ENCODE results near the gene ZNF155. TPM values are rescaled to one million over a fixed set of nuclear protein-coding genes. Genes with fewer than 3 reads are reported as not detected.

The ZNF155 gene
- total RNA-seq, 1 experiment from 2014 or later: 4.2 TPM

DNA sequence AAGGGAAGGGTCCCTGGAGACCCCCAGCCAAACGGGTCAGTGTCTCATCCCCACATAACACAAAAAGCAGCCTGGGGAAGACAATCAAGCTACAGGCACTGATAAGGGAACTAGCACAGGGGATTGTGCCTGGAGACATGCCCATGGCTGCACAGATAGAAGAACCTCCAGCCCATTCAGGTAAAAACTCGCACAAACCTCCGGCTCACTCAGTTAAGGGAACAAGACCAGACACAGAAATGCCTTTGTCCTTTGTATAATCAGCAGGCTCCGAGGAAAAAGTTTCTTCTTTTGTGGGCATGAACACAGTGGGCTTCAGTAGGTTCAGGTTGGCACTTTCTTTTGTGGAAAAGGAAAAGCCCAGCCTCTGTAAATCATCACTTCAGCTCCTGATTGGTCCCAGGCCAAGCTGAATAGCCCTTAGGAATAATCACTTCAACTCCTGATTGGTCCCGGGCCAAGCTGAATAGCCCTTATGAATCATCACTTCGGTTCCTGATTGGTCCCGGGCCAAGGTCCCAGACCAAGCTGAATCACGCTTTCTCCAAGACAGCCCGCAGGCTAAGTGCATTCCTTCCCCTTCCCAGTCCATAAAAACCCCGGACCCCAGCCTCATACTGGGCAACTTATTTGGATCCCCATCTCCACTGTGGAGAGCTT lies 13.8 kb downstream of the ZNF155 start:
- H3K36me3 Mint-ChIP-seq (ENCODE audit: insufficient read depth, unreplicated experiment): peaks cover 32% of the 10 kb centered on the region
- ChIA-PET CTCF (no interaction called here), POLR2A (interaction anchor here (0.6 kb wide), 1 partner anchor 118 kb away, joined by 3 read pairs; no protein-coding TSS in a partner anchor)
- no peaks in the 10 kb centered on the region for H3K27me3 Mint-ChIP-seq (ENCODE audit: insufficient read depth, unreplicated experiment)
- TF ChIP-seq, protein P1, sequence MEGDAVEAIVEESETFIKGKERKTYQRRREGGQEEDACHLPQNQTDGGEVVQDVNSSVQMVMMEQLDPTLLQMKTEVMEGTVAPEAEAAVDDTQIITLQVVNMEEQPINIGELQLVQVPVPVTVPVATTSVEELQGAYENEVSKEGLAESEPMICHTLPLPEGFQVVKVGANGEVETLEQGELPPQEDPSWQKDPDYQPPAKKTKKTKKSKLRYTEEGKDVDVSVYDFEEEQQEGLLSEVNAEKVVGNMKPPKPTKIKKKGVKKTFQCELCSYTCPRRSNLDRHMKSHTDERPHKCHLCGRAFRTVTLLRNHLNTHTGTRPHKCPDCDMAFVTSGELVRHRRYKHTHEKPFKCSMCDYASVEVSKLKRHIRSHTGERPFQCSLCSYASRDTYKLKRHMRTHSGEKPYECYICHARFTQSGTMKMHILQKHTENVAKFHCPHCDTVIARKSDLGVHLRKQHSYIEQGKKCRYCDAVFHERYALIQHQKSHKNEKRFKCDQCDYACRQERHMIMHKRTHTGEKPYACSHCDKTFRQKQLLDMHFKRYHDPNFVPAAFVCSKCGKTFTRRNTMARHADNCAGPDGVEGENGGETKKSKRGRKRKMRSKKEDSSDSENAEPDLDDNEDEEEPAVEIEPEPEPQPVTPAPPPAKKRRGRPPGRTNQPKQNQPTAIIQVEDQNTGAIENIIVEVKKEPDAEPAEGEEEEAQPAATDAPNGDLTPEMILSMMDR (IDR thresholded peaks at IDR 0.05; ENCODE audit: unreplicated experiment): no peak
- BruUV-seq (replicated peaks): no TSS peak
- no peak overlapping the region for H3K27ac Mint-ChIP-seq (ENCODE audit: low read depth, unreplicated experiment)
- H3K4me3 Mint-ChIP-seq (ENCODE audit: unreplicated experiment): no peak overlapping the region
- DNase-seq (ENCODE audit: unreplicated experiment): peak; percentile 45
- intact Hi-C loops (cut with micrococcal nuclease): no loop called here
- peaks cover 23% of the 10 kb centered on the region for H3K9me3 Mint-ChIP-seq (ENCODE audit: unreplicated experiment)
- H3K4me1 Mint-ChIP-seq (ENCODE audit: insufficient read depth, unreplicated experiment): peaks cover 9% of the 10 kb centered on the region

DNA sequence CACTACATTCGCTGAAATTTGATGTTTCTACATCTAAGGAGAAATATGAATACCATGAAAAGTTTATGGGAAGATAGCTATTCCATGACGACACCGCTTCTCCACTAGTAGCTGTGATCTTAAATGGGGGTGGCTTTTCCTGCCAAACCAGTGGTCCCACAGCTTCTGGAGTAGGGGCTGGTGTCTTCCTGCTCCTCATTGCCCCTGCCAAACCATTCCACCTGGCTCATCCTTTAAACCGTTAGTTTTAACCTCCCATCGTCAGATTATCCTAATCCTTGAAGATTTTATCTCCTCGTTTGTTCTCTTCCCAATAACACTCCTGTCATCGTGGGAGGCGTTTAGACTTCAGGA lies 18.2 kb downstream of the ZNF155 start:
- Mint-ChIP-seq H3K27ac (ENCODE audit: low read depth, unreplicated experiment) (peak overlapping the region; percentile 90), H3K27me3 (ENCODE audit: insufficient read depth, unreplicated experiment) (no peaks in the 10 kb centered on the region), H3K4me1 (ENCODE audit: insufficient read depth, unreplicated experiment) (peaks cover 14% of the 10 kb centered on the region), H3K36me3 (ENCODE audit: insufficient read depth, unreplicated experiment) (peaks cover 8% of the 10 kb centered on the region), H3K9me3 (ENCODE audit: unreplicated experiment) (peaks cover 15% of the 10 kb centered on the region), H3K4me3 (ENCODE audit: unreplicated experiment) (peak overlapping the region; percentile 84)
- TF ChIP-seq, protein P1 (IDR thresholded peaks at IDR 0.05; ENCODE audit: unreplicated experiment): no peak
- TSS peak; percentile 83 for BruUV-seq (replicated peaks)
- intact Hi-C loops (cut with micrococcal nuclease): loop anchor here (1.0 to 5.0 kb wide), 5 partner anchors 51 to 211 kb away; partner anchors contain the start of genes ZNF221, ZNF224, ZNF225 and ZNF227
- CTCF ChIA-PET: interaction anchor here (1.3 kb wide), 1 partner anchor 18 kb away, joined by 3 read pairs; no protein-coding TSS in a partner anchor
- DNase-seq (ENCODE audit: unreplicated experiment): no peak
- POLR2A ChIA-PET: interaction anchor here (0.6 to 4.0 kb wide), 14 partner anchors 18 to 328 kb away, joined by 3 to 20 read pairs (median 4); partner anchors contain the start of genes ZNF155, ZNF221, ZNF222 and ZNF223

DNA sequence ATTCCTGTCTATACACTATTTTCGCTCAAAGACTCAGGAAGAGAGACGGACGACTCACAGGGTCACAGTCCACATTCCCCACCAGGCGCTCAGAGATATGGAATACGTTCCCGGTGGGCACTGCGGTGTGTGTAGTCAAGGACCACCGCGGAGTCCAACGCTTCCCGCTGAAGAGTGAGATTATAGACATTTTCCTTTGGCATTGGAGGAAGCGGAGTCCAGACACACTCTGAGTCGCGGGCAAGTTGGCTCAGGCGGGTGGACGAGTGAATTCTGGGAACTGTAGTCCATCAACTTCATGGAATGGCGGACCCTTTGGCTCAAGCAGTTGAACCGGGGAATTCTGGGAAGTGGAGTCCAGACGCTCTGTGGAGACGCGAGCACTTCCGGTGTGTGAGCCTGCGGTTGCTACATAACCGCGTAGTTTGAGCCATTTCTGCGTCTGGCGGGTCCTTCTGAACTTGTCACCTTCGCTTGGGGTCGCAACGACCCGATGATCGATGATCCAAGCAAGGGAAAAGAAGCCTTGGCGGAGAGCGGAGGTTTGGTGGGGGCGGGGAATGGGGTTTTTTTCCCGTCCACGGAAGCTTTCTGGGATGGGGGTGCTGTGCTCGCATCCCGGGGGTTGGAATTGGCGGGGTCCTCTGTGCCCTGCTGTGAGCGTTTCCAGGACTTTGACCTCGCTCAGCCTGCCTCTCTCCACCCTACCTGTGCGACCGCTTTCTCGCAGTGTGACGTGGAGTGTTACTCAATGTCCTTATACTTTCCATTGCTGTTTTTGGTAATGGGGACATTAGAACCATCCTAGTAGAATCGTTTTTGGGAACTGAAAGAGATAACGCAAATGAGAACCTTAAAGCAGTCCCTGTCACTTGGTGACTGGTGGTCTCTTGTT lies 18.8 kb downstream of the ZNF155 start, which contains the start of gene ZNF230:
ZNF230 (plus strand) TSS at position 392 of the 895 bp plus-strand sequence. CDS start 4,122 bp downstream, outside the sequence.
- peaks cover 19% of the 10 kb centered on the region for H3K9me3 Mint-ChIP-seq (ENCODE audit: unreplicated experiment)
- ChIA-PET CTCF (interaction anchor here (1.3 kb wide), 1 partner anchor 18 kb away, joined by 3 read pairs; no protein-coding TSS in a partner anchor), POLR2A (interaction anchor here (0.7 to 4.0 kb wide), 21 partner anchors 19 to 498 kb away, joined by 3 to 20 read pairs (median 5); partner anchors contain the start of genes ZNF155, ZNF180, ZNF221 and ZNF222)
- H3K27me3 Mint-ChIP-seq (ENCODE audit: insufficient read depth, unreplicated experiment): no peaks in the 10 kb centered on the region
- TSS peak; percentile 70 for BruUV-seq (replicated peaks)
- peak; percentile 99 for DNase-seq (ENCODE audit: unreplicated experiment)
- H3K4me3 Mint-ChIP-seq (ENCODE audit: unreplicated experiment): peak within 1 kb of the TSS; percentile 84
- peaks cover 14% of the 10 kb centered on the region for H3K4me1 Mint-ChIP-seq (ENCODE audit: insufficient read depth, unreplicated experiment)
- peaks cover 8% of the 10 kb centered on the region for H3K36me3 Mint-ChIP-seq (ENCODE audit: insufficient read depth, unreplicated experiment)
- H3K27ac Mint-ChIP-seq (ENCODE audit: low read depth, unreplicated experiment): peak within 1 kb of the TSS; percentile 90
- TF ChIP-seq, protein P1 (IDR thresholded peaks at IDR 0.05; ENCODE audit: unreplicated experiment): no peak
- intact Hi-C loops (cut with micrococcal nuclease): loop anchor here (1.0 to 5.0 kb wide), 5 partner anchors 52 to 210 kb away; partner anchors contain the start of genes ZNF221, ZNF224, ZNF225 and ZNF227

All from MCF 10A (cell line).